K562 (cell line): ENCODE results near the gene CAPRIN2. TPM values are rescaled to one million over a fixed set of nuclear protein-coding genes. Genes with fewer than 3 reads are reported as not detected.

Source experiments
- ATAC-seq: fragments of 200-7000 bp; cut with Tn5 transposase; 3 replicates; pipeline ENCODE4 v1.9.1; 2020; ENCODE audit warnings: moderate library complexity
- BruUV-seq: library from RNA; stranded (reverse); fragments of 400-500 nt; replicated peaks from 2 replicates; lab custom pipeline; 2021; lab: Mats Ljungman, UMichigan
- CTCF ChIA-PET: fragments of 300-600 bp; formaldehyde crosslinking; extraction: SDS; loops from one replicate; lab custom pipeline; 2021; ENCODE audit warnings: low intra/inter-chr PET ratio; lab: Yijun Ruan, JAX
- POLR2A ChIA-PET: fragments of 300-600, 350-650 bp; sonication (Branson Sonifier 250); formaldehyde crosslinking; extraction: SDS; loops from one replicate; lab custom pipeline; 2021; ENCODE audit warnings: antibody characterized with exemption, inconsistent platforms; lab: Yijun Ruan, JAX
- DNase-seq, 4 experiments: peaks; one replicate each; pipeline versions ENCODE4 v3.0.0 to v3.0.0-alpha.2; 2011 to 2018; ENCODE audit warnings: low spot score in 3 of 4, mixed read lengths in 3 of 4; ENCODE audit errors: extremely low read depth in 1 of 4
- FAIRE-seq: peaks from 2 replicates; lab custom pipeline; 2011; peaks lifted over from hg19 to GRCh38; lab: Jason Lieb, UNC
- H2AFZ ChIP-seq: 2 replicates; pipeline ENCODE4 v1.6.0; 2011; ENCODE audit warnings: low read depth, low read length, control low read depth, inconsistent platforms
- H3K27ac ChIP-seq: fragments of 200-600 bp; 3 replicates; pipeline ENCODE4 v1.8.0; 2011; ENCODE audit warnings: low read depth, mild to moderate bottlenecking, control low read depth, inconsistent platforms, low read length, moderate library complexity, mixed read lengths; ENCODE audit errors: extremely low read depth
- H3K27me3 ChIP-seq, 2 experiments: fragments of 300-600 bp in 1 of 2; 2 replicates in 1 of 2; 3 replicates in 1 of 2; pipeline versions ENCODE4 v1.6.0 to v1.8.0; 2011; ENCODE audit warnings: inconsistent platforms in 2 of 2, low read length in 2 of 2, mild to moderate bottlenecking in 1 of 2, mixed read lengths in 1 of 2, moderate library complexity in 1 of 2; ENCODE audit not compliant: control insufficient read depth in 2 of 2, insufficient read depth in 2 of 2
- H3K36me3 ChIP-seq: fragments of 300-600 bp; 3 replicates; pipeline ENCODE4 v1.8.0; 2011; ENCODE audit warnings: mild to moderate bottlenecking, low read length, inconsistent platforms; ENCODE audit not compliant: control insufficient read depth, insufficient read depth
- H3K4me1 ChIP-seq, 2 experiments: fragments of 200-600 bp in 1 of 2; replicated peaks in 1 of 2; 2 replicates in 1 of 2; 3 replicates in 1 of 2; pipeline versions ENCODE4 v1.5.1 to v1.8.0; 2011; ENCODE audit warnings: inconsistent platforms in 2 of 2, low read length in 2 of 2, mild to moderate bottlenecking in 1 of 2, mixed read lengths in 1 of 2, moderate library complexity in 1 of 2; ENCODE audit not compliant: control insufficient read depth in 2 of 2, insufficient read depth in 2 of 2
- H3K4me2 ChIP-seq: 2 replicates; pipeline ENCODE4 v1.6.1; 2011; ENCODE audit warnings: low read length, control low read depth, inconsistent platforms, mixed read lengths; ENCODE audit not compliant: insufficient read depth
- H3K4me3 ChIP-seq: fragments of 200-600 bp; sonication (generic), shearing (Covaris generic); 2 replicates; pipeline ENCODE4 v1.5.1; 2016; ENCODE audit warnings: control low read depth, inconsistent platforms
- H3K79me2 ChIP-seq: fragments of 200-600 bp; 3 replicates; pipeline ENCODE4 v1.8.0; 2011; ENCODE audit warnings: low read length, inconsistent platforms; ENCODE audit not compliant: control insufficient read depth, insufficient read depth
- H3K9ac ChIP-seq, 2 experiments: 2 replicates each; pipeline versions ENCODE4 v1.6.0 to v1.6.1; 2011; ENCODE audit warnings: low read depth in 2 of 2, low read length in 2 of 2, control low read depth in 1 of 2, inconsistent platforms in 1 of 2, mild to moderate bottlenecking in 1 of 2, mixed read lengths in 1 of 2; ENCODE audit not compliant: insufficient read depth in 1 of 2
- H3K9me1 ChIP-seq: one replicate; pipeline ENCODE4 v1.6.0; 2011; ENCODE audit warnings: inconsistent platforms, mild to moderate bottlenecking, low read length, moderate library complexity; ENCODE audit not compliant: control insufficient read depth, insufficient read depth
- H3K9me3 ChIP-seq: replicated peaks from 2 replicates; pipeline ENCODE4 v1.5.1; 2011; ENCODE audit warnings: low read depth, low read length, inconsistent platforms; ENCODE audit not compliant: control insufficient read depth, insufficient read depth
- H4K20me1 ChIP-seq: replicated peaks from 2 replicates; pipeline ENCODE4 v1.6.1; 2011; ENCODE audit warnings: low read length, inconsistent platforms, mixed read lengths; ENCODE audit not compliant: control insufficient read depth, insufficient read depth
- ASH1L ChIP-seq: fragments of 450-650 bp; IDR thresholded peaks from 2 replicates; pipeline ENCODE4 v1.6.1; 2018; ENCODE audit warnings: borderline replicate concordance, mild to moderate bottlenecking, low read depth; ENCODE audit not compliant: partially characterized antibody
- EZH2 ChIP-seq: IDR thresholded peaks from 2 replicates; pipeline ENCODE4 v1.6.1; 2012; ENCODE audit warnings: low read depth, mild to moderate bottlenecking, inconsistent platforms, low read length, borderline replicate concordance
- GABPA ChIP-seq: fragments of 200-800 bp; sonication (Bioruptor generic); conservative IDR thresholded peaks from 2 replicates; pipeline ENCODE4 v1.6.1; 2016; ENCODE audit warnings: low read depth, missing genetic modification characterization, missing compliant biosample characterization
- HLTF ChIP-seq: fragments of 450-650 bp; IDR thresholded peaks from 2 replicates; pipeline ENCODE4 v1.6.1; 2016
- KLF1 ChIP-seq: fragments of 450-650 bp; IDR thresholded peaks from 2 replicates; pipeline ENCODE4 v1.6.1; 2016; ENCODE audit warnings: missing genetic modification characterization, missing compliant biosample characterization
- LARP7 ChIP-seq: fragments of 450-650 bp; IDR thresholded peaks from 2 replicates; pipeline ENCODE4 v1.6.1; 2016
- PRDM10 ChIP-seq: fragments of 450-650 bp; IDR thresholded peaks from 2 replicates; pipeline ENCODE4 v1.6.1; 2018; ENCODE audit not compliant: partially characterized antibody
- SMC3 ChIP-seq: conservative IDR thresholded peaks from 2 replicates; pipeline ENCODE4 v1.6.1; 2011; ENCODE audit warnings: low read depth, low read length, improper control_type of control experiment; ENCODE audit not compliant: insufficient read depth
- TCF15 ChIP-seq: fragments of 250-450 bp; sonication (Bioruptor Pico); IDR thresholded peaks from 2 replicates; pipeline ENCODE4 v1.8.0; 2022; ENCODE audit warnings: moderate library complexity, mild to moderate bottlenecking, inconsistent platforms
- ZNF124 ChIP-seq: sonication (generic); formaldehyde crosslinking; IDR thresholded peaks from 2 replicates; pipeline ENCODE4 v1.8.1; 2022; ENCODE audit warnings: missing genetic modification reagents
- ZNF133 ChIP-seq: fragments of 250-450 bp; sonication (Bioruptor Pico); IDR thresholded peaks from 2 replicates; pipeline ENCODE4 v1.4.0; 2020; ENCODE audit warnings: mild to moderate bottlenecking
- ZNF407 ChIP-seq: fragments of 450-650 bp; IDR thresholded peaks from 2 replicates; pipeline ENCODE4 v1.6.1; 2016; ENCODE audit warnings: low read depth
- WGBS: fragments of 100-300 bp; shearing (Covaris generic); methylation state at CpG from one replicate; pipeline ENCODE4 v1.1.6; 2016; ENCODE audit warnings: low coverage, mixed read lengths; ENCODE audit not compliant: insufficient coverage; ENCODE audit errors: missing lambda C conversion rate; 5-methylcytosine and 5-hydroxymethylcytosine counted together
- in situ Hi-C: fragments of 300-500 bp; cut with MboI; formaldehyde crosslinking; loops from 4 replicates; pipeline ENCODE4 v1.15.0; 2018; ENCODE audit warnings: inconsistent platforms, mixed read lengths
- intact Hi-C: fragments of 100-400 bp; cut with micrococcal nuclease; formaldehyde crosslinking; loops from 2 replicates; pipeline ENCODE4 v1.14.2; 2022
- polyA plus RNA-seq, 8 experiments: library from polyadenylated mRNA; depleted of rRNA in 4 of 8; stranded (reverse) in 5 of 8; unstranded in 3 of 8; fragments of >200 nt; fragmentation: Nextera tagmentation in 2 of 8; fragmentation: Illumina TruSeq in 1 of 8; extraction: Ambion mirVana in 2 of 8; extraction: Trizol in 1 of 8; gene quantifications; 2 replicates each; pipeline versions ENCODE4 v1.2.1 to v1.2.3, GENCODE V29; 2011 to 2014; ENCODE audit warnings: inconsistent platforms in 1 of 8, missing spikeins in 1 of 8
- total RNA-seq, 7 experiments: library from RNA; depleted of rRNA in 6 of 7; stranded (reverse); fragments of >200 nt in 6 of 7; fragmentation: Illumina TruSeq in 2 of 7; extraction: Trizol in 2 of 7; gene quantifications; 2 replicates each; pipeline versions ENCODE4 v1.2.1 to v1.2.3, GENCODE V29; 2011 to 2021; ENCODE audit warnings: low replicate concordance in 1 of 7

The CAPRIN2 gene
- total and polyA plus RNA-seq, 9 of the 15 experiments (the other 6 are each of a cell fraction or from before 2014, with no cell fraction given), result 2.3 to 14.5 (median 8.9) TPM

GRCh38 chr12:30783946-30784345 is 29.2 kb upstream of the CAPRIN2 start:
- ATAC-seq (no peak), DNase-seq (no peak), FAIRE-seq (no peak)
- Histone ChIP-seq H3K27me3 (no peaks in the 10 kb centered on the region), H3K9ac (no peak overlapping the region), H4K20me1 (no peaks in the 10 kb centered on the region), H3K27ac (no peak overlapping the region), H3K79me2 (no peaks in the 10 kb centered on the region), H3K4me3 (no peak overlapping the region), H3K9me1 (no peaks in the 10 kb centered on the region), H2AFZ (no peak overlapping the region), H3K4me2 (no peak overlapping the region), H3K9me3 (peaks cover 18% of the 10 kb centered on the region), H3K4me1 (peaks cover 0 to 7% of the 10 kb centered on the region in 2 experiments; a peak in 2 of 5 replicates), H3K36me3 (no peaks in the 10 kb centered on the region)
- CTCF ChIA-PET, result no interaction called here
- intact Hi-C loops, result no loop called here
- in situ Hi-C loops, result no loop called here
- 11% methylated on average over 2 of the region's 2 CpGs for WGBS
- POLR2A ChIA-PET, result no interaction called here
- BruUV-seq, result no TSS peak
- TF ChIP-seq ZNF407 (no peak), ZNF133 (no peak), GABPA (tag) (no peak), PRDM10 (no peak), ASH1L (no peak), HLTF (no peak), LARP7 (no peak), SMC3 (no peak), TCF15 (CRISPR knock-in tag) (no peak), EZH2 (no peak), ZNF124 (CRISPR knock-in tag) (no peak), KLF1 (no peak)
